ENCODE data around the gene XRCC6. TPM values are rescaled to one million over a fixed set of nuclear protein-coding genes. Genes with fewer than 3 reads are reported as not detected.
"Not testable (repeated sequence)": the region's sequence is repeated elsewhere in the genome, so short reads cannot be mapped to it uniquely, and the experiment has no call there.

The XRCC6 gene
- total RNA-seq, 2 donors from 2014 or later, result 247 to 254 TPM

DNA sequence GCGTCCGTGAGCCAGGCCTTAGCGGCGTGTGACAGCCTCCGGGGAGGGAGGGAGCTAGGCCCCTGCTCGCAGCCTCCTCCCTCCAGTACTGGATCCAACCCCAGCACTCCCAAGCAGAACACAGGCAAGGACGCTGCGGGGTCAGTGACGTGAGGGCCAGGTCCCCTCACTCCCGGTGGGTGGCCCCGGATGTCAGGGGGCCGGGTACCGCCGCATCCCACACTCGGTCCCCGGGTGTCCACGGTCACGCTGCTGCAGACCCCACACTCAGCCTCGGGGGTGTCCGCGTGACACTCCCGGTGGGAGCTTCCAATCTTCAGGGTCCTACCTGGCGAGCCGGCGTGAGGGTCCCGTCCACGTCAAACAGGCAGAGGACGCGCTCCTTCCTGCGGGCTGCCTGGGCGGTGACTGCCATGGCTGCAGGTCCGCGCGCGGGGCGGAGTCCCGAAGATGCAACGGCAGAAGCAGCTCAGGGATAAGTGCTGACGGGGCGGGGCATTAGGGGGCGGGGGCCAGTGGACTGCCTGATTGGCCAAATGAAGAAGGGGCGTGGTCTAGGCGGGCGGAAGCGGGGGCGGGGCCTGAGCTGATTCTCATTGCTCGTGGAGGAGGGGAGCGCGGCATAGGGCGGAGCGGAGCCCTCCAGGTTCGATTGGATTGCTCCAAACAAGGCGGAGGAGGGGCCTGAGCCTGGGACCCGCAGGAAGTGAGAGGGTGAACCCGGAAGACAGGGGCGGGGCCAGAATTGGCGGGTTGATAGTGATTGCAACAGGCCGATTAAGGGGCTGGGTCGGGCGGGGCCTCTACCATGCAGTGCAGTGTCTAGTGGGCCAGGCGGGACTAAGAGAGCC, 31.5 kb upstream of the XRCC6 start, which contains the start of gene PMM1:
Gene PMM1 (minus strand): TSS at position 450 of the 851 bp plus-strand sequence. CDS start 35 bp downstream, at position 415.
- H3K27me3 ChIP-seq (replicated peaks; ENCODE audit: insufficient read depth), result no peaks in the 10 kb centered on the region
- peak; percentile 100 for DNase-seq (ENCODE audit: low spot score)
- TF ChIP-seq, protein P1, sequence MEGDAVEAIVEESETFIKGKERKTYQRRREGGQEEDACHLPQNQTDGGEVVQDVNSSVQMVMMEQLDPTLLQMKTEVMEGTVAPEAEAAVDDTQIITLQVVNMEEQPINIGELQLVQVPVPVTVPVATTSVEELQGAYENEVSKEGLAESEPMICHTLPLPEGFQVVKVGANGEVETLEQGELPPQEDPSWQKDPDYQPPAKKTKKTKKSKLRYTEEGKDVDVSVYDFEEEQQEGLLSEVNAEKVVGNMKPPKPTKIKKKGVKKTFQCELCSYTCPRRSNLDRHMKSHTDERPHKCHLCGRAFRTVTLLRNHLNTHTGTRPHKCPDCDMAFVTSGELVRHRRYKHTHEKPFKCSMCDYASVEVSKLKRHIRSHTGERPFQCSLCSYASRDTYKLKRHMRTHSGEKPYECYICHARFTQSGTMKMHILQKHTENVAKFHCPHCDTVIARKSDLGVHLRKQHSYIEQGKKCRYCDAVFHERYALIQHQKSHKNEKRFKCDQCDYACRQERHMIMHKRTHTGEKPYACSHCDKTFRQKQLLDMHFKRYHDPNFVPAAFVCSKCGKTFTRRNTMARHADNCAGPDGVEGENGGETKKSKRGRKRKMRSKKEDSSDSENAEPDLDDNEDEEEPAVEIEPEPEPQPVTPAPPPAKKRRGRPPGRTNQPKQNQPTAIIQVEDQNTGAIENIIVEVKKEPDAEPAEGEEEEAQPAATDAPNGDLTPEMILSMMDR (IDR thresholded peaks at IDR 0.05), result peak in 1 of 4 experiments; percentile 18
- TF ChIP-seq POLR2AphosphoS5 (IDR thresholded peaks at IDR 0.05) (peak; percentile 90), POLR2A (IDR thresholded peaks at IDR 0.05) (peak; percentile 93)
- no peaks in the 10 kb centered on the region for H3K9me3 ChIP-seq
- peak within 1 kb of the TSS; percentile 67 to 89 for H3K4me3 ChIP-seq
- WGBS, result under 1% methylated on average over 59 of the region's 61 CpGs
- intact Hi-C loops (cut with DNase I), result loop anchor here (2.0 kb wide), 1 partner anchor 31 kb away; the partner anchor contains the start of genes DESI1 and XRCC6
- peaks cover 5% of the 10 kb centered on the region for H3K4me1 ChIP-seq (replicated peaks)
- peak within 1 kb of the TSS; percentile 79 for H3K27ac ChIP-seq
- no peaks in the 10 kb centered on the region for H3K36me3 ChIP-seq

DNA sequence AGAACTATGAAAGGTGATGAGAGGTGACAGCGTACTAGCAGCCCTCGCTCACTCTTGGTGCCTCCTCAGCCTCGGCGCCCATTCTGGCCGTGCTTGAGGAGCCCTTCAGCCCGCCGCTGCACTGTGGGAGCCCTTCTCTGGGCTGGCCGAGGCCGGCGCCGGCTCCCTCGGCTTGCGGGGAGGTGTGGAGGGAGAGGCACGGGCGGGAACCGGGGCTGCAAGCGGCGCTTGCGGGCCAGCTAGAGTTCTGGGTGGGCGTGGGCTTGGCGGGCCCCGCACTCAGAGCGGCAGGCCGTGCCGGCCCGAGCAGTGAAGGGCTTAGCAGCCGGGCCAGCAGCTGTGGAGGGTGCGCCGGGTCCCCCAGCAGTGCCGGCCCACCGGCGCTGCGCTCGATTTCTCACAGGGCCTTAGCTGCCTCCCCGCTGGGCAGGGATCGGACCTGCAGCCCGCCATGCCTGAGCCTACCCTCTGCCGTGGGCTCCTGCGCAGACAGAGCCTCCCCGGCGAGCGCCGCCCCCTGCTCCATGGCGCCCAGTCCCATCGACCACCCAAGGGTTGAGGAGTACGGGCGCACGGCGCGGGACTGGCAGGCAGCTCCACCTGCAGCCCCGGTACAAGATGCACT, 27.6 kb upstream of the XRCC6 start:
- WGBS, result 96% methylated on average over 50 of the region's 51 CpGs
- H3K27ac ChIP-seq; intact Hi-C loops (cut with DNase I); H3K27me3 ChIP-seq (replicated peaks; ENCODE audit: insufficient read depth); DNase-seq (ENCODE audit: low spot score); H3K9me3 ChIP-seq; H3K36me3 ChIP-seq; H3K4me1 ChIP-seq (replicated peaks); H3K4me3 ChIP-seq: not testable (repeated sequence)

DNA sequence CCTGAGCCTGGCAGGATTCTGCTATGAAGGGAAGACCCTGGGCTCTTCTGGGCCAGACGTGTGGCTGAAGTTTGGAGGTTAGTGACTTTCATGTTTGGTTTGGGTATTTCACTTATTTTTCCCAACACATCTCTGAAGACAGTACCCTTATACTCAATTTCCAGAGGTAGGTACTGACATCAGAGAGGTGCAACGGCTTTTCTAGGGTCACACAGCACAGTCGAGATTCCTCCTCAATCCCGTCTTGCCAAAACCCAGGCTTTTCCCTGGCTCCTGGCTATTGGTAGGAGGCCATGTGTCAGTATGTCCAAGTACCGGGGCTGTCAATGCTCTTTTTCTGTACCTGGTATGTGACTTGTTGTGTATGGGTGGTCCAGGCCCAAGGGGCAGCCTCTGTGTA, 25.4 kb upstream of the XRCC6 start:
- intact Hi-C loops (cut with DNase I), result loop anchor here (5.0 kb wide), 1 partner anchor 53 kb away; the partner anchor contains the start of gene POLR3H
- no peaks in the 10 kb centered on the region for H3K9me3 ChIP-seq
- no peaks in the 10 kb centered on the region for H3K27me3 ChIP-seq (replicated peaks; ENCODE audit: insufficient read depth)
- WGBS, result 93% methylated on average over 5 of the region's 5 CpGs
- no peak overlapping the region for H3K4me3 ChIP-seq
- no peak for DNase-seq (ENCODE audit: low spot score)
- no peaks in the 10 kb centered on the region for H3K36me3 ChIP-seq
- no peak overlapping the region for H3K27ac ChIP-seq
- TF ChIP-seq POLR2A (IDR thresholded peaks at IDR 0.05) (no peak), POLR2AphosphoS5 (IDR thresholded peaks at IDR 0.05) (no peak)
- TF ChIP-seq, protein P1 (IDR thresholded peaks at IDR 0.05), result no peak
- H3K4me1 ChIP-seq (replicated peaks), result no peaks in the 10 kb centered on the region

DNA sequence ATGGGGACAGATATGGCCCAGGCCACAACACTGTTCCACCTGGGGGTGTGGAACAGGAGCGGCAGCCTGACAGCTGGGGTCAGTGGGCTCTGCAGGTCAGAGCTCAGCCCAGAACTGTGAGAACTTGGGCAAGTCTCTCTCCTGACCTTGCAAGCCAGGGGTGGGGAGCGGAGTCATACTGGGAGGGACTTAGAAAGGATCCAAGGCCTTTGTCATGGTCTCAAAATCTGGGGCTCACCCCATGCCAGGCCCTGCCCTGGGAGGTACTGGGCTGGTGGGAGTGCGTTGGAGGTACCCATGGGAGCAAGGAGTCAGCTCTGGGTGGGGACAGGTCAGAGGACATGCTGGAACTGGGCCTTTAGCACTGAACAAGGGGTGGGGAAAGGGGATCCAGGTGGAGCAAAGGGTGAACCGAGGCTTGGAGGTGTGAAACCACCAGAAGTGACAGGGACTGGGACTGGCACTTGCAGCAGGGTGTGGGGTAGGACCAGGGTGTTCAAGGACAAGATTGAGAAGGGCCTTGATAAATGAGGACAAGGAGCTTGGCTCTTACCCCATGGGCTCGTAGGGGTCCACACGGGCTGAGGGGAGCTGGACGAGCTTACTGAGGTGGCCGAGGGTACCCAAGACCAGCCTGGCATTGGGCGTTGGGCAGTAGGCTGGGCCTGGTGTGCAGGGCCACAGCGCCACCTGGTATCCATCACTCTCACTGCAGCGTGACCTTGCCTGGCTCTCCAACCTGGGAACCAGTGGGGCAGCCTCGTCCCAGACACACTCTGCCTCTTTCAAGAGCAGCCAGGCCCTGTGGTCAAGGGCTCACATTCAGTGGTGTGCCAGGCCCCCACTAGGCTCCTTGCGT, 24.1 kb upstream of the XRCC6 start:
- peak; percentile 38 for DNase-seq (ENCODE audit: low spot score)

More for the DNA sequence above, 24.1 kb upstream of the XRCC6 start:
- H3K36me3 ChIP-seq, result no peaks in the 10 kb centered on the region
- WGBS, result 43% methylated on average over 13 of the region's 13 CpGs
- H3K27me3 ChIP-seq (replicated peaks; ENCODE audit: insufficient read depth), result no peaks in the 10 kb centered on the region
- intact Hi-C loops (cut with DNase I), result loop anchor here (5.0 kb wide), 1 partner anchor 55 kb away; the partner anchor contains the start of gene POLR3H
- H3K4me3 ChIP-seq, result no peak overlapping the region
- TF ChIP-seq, protein P1 (IDR thresholded peaks at IDR 0.05), result peak in 3 of 4 experiments; percentile 41 to 83 (median 71)
- no peak for TF ChIP-seq POLR2A (IDR thresholded peaks at IDR 0.05)
- no peaks in the 10 kb centered on the region for H3K4me1 ChIP-seq (replicated peaks)
- no peaks in the 10 kb centered on the region for H3K9me3 ChIP-seq
- no peak overlapping the region for H3K27ac ChIP-seq

All from prostate gland (tissue), 2 donors.